ENCODE measurements around the gene NSMF. TPM values are rescaled to one million over a fixed set of nuclear protein-coding genes. Genes with fewer than 3 reads are reported as not detected.

NSMF gene
- total and polyA plus RNA-seq, 2 donors (not counting 3 experiments of a cell fraction or from before 2014, with no cell fraction given) = 43.3 to 53.7 TPM

DNA sequence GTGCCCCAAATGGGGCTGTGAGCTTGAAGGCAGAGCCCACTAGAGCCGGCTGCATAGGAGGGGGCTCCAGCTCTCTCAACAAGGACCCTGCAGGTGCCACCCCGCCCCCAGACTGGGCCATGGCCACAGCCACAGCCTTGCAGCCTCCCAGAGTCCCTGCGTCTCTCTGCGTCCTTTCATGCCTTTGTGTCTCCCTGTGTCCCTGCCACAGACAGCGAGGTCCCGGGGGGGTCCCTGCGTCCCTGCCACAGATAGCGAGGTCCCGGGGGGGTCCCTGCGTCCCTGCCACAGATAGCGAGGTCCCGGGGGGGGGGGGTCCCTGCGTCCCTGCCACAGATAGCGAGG lies 29.6 kb downstream of the NSMF start:
- Histone ChIP-seq H3K36me3 (ENCODE audit: control insufficient read depth in 2 of 2, extremely low read depth in 1 of 2, insufficient read depth in 2 of 2, low read length in 2 of 2) (no peaks in the 10 kb centered on the region), H3K9ac (replicated peaks; ENCODE audit: extremely low read depth, insufficient read depth, low read length) (no peak overlapping the region), H3K4me2 (ENCODE audit: insufficient read depth, low read length) (no peak overlapping the region), H3K9me3 (replicated peaks; ENCODE audit: control insufficient read depth, insufficient read depth, low read length) (no peaks in the 10 kb centered on the region), H3K4me3 (replicated peaks in 1 of 3; ENCODE audit: insufficient read depth in 1 of 3, low read depth in 1 of 3, low read length in 3 of 3) (no peak overlapping the region), H4K20me1 (replicated peaks; ENCODE audit: control insufficient read depth, extremely low read depth, insufficient read depth, low read length) (no peaks in the 10 kb centered on the region), H3K9me1 (replicated peaks; ENCODE audit: control insufficient read depth, extremely low read depth, insufficient read depth, low read length) (no peaks in the 10 kb centered on the region), H2AFZ (ENCODE audit: low read depth, low read length) (no peak overlapping the region), H3K27ac (ENCODE audit: insufficient read depth, low read depth, low read length) (no peak overlapping the region), H3K4me1 (ENCODE audit: control insufficient read depth, extremely low read depth, insufficient read depth, low read length) (no peaks in the 10 kb centered on the region), H3K79me2 (ENCODE audit: control insufficient read depth, insufficient read depth, low read length) (no peaks in the 10 kb centered on the region), H3K27me3 (ENCODE audit: control insufficient read depth in 2 of 2, insufficient read depth in 2 of 2, low read length in 2 of 2) (no peaks in the 10 kb centered on the region)
- ChIA-PET CTCF (no interaction called here), POLR2A (no interaction called here)
- no peak for DNase-seq (ENCODE audit: low read depth, low spot score)
- FAIRE-seq = no peak
- TF ChIP-seq, protein P1, sequence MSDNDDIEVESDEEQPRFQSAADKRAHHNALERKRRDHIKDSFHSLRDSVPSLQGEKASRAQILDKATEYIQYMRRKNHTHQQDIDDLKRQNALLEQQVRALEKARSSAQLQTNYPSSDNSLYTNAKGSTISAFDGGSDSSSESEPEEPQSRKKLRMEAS (IDR thresholded peaks at IDR 0.05; ENCODE audit: insufficient read depth, insufficient read length) = no peak
- TF ChIP-seq JUN (IDR thresholded peaks at IDR 0.05; ENCODE audit: borderline replicate concordance, insufficient read depth, insufficient read length, low read depth) (no peak), POLR2AphosphoS5 (IDR thresholded peaks at IDR 0.05; ENCODE audit: insufficient read depth, low read depth, low read length) (no peak), MYC (IDR thresholded peaks at IDR 0.05; ENCODE audit: low read depth, low read length) (no peak), POLR2A (IDR thresholded peaks at IDR 0.05; ENCODE audit: low read depth, low read length) (no peak), GATA2 (IDR thresholded peaks at IDR 0.05; ENCODE audit: insufficient read depth, insufficient read length, low read depth, low read length) (no peak), EZH2 (IDR thresholded peaks at IDR 0.05; ENCODE audit: borderline replicate concordance, low read depth, low read length, severe bottlenecking) (no peak)
- TF ChIP-seq, protein P2, sequence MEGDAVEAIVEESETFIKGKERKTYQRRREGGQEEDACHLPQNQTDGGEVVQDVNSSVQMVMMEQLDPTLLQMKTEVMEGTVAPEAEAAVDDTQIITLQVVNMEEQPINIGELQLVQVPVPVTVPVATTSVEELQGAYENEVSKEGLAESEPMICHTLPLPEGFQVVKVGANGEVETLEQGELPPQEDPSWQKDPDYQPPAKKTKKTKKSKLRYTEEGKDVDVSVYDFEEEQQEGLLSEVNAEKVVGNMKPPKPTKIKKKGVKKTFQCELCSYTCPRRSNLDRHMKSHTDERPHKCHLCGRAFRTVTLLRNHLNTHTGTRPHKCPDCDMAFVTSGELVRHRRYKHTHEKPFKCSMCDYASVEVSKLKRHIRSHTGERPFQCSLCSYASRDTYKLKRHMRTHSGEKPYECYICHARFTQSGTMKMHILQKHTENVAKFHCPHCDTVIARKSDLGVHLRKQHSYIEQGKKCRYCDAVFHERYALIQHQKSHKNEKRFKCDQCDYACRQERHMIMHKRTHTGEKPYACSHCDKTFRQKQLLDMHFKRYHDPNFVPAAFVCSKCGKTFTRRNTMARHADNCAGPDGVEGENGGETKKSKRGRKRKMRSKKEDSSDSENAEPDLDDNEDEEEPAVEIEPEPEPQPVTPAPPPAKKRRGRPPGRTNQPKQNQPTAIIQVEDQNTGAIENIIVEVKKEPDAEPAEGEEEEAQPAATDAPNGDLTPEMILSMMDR (IDR thresholded peaks at IDR 0.05; ENCODE audit: extremely low read depth in 1 of 2, insufficient read depth in 1 of 2, low read depth in 1 of 2, low read length in 2 of 2) = no peak
- dilution Hi-C loops (cut with MboI; ENCODE audit: extremely low pct_ligation_motif_present, low sequenced_read_pairs) (no loop called here), intact Hi-C loops (cut with micrococcal nuclease) (loop anchor here (10.0 kb wide), 1 partner anchor 95 kb away; no protein-coding TSS in a partner anchor)
- no TSS peak for BruUV-seq (replicated peaks)
